Measurements from ENCODE around the gene FTO.

FTO gene

GRCh38 chr16:54193013-54193664 is 489.2 kb downstream of the FTO start:
- TF ChIP-seq POLR2A (IDR thresholded peaks at IDR 0.05; ENCODE audit: low read depth, low read length): no peak
- DNase-seq (ENCODE audit: insufficient read length, low spot score) (no peak), FAIRE-seq (no peak)

- no peak for TF ChIP-seq POLR2A (IDR thresholded peaks at IDR 0.05; ENCODE audit: low read depth, low read length)
- peak; percentile 77 for DNase-seq (ENCODE audit: insufficient read length, low spot score)
- FAIRE-seq: no peak
Observed at GRCh38 chr16:54193665-54194333, 489.8 kb downstream of the FTO start.

GRCh38 chr16:54194334-54194743 is 490.4 kb downstream of the FTO start:
- DNase-seq (ENCODE audit: insufficient read length, low spot score) (no peak), FAIRE-seq (no peak)
- TF ChIP-seq POLR2A (IDR thresholded peaks at IDR 0.05; ENCODE audit: low read depth, low read length): no peak

GRCh38 chr16:54197758-54198157 is 493.8 kb downstream of the FTO start:
- no peak for DNase-seq (ENCODE audit: insufficient read length, low spot score)
- FAIRE-seq: no peak
- no peak for TF ChIP-seq POLR2A (IDR thresholded peaks at IDR 0.05; ENCODE audit: low read depth, low read length)

GRCh38 chr16:54199487-54200160 is 495.7 kb downstream of the FTO start:
- DNase-seq (ENCODE audit: insufficient read length, low spot score) (no peak), FAIRE-seq (no peak)
- TF ChIP-seq POLR2A (IDR thresholded peaks at IDR 0.05; ENCODE audit: low read depth, low read length): no peak

- DNase-seq (ENCODE audit: insufficient read length, low spot score) (no peak), FAIRE-seq (no peak)
- TF ChIP-seq POLR2A (IDR thresholded peaks at IDR 0.05; ENCODE audit: low read depth, low read length): no peak
Observed at GRCh38 chr16:54200161-54200534, 496.2 kb downstream of the FTO start.

- TF ChIP-seq POLR2A (IDR thresholded peaks at IDR 0.05; ENCODE audit: low read depth, low read length): no peak
- FAIRE-seq (no peak), DNase-seq (ENCODE audit: insufficient read length, low spot score) (no peak)
Observed at GRCh38 chr16:54200720-54201119, 496.8 kb downstream of the FTO start.

GRCh38 chr16:54201200-54201599 is 497.2 kb downstream of the FTO start:
- FAIRE-seq (no peak), DNase-seq (ENCODE audit: insufficient read length, low spot score) (no peak)
- TF ChIP-seq POLR2A (IDR thresholded peaks at IDR 0.05; ENCODE audit: low read depth, low read length): no peak
